Loucy (cell line): ENCODE data around the gene ISX.

Experiments
- CTCF ChIP-seq: fragments of 200-600 bp; sonication (generic); conservative IDR thresholded peaks from 2 replicates; pipeline ENCODE4 v1.5.1; 2014; ENCODE audit warnings: mild to moderate bottlenecking, antibody characterized with exemption, low read length
- EZH2phosphoT487 ChIP-seq: fragments of 200-600 bp; IDR thresholded peaks from 2 replicates; pipeline ENCODE4 v1.6.1; 2018; ENCODE audit warnings: antibody characterized with exemption, mild to moderate bottlenecking, moderate library complexity, borderline replicate concordance

GRCh38 chr22:35109616-35110015 lies 43.7 kb downstream of the ISX start:
- TF ChIP-seq CTCF = no peak
- TF ChIP-seq EZH2phosphoT487 = no peak
